ENCODE results near the gene SPATA46. TPM values are rescaled to one million over a fixed set of nuclear protein-coding genes. Genes with fewer than 3 reads are reported as not detected.
"Not testable (repeated sequence)": the region's sequence is repeated elsewhere in the genome, so short reads cannot be mapped to it uniquely, and the experiment has no call there.

The SPATA46 gene, protein sequence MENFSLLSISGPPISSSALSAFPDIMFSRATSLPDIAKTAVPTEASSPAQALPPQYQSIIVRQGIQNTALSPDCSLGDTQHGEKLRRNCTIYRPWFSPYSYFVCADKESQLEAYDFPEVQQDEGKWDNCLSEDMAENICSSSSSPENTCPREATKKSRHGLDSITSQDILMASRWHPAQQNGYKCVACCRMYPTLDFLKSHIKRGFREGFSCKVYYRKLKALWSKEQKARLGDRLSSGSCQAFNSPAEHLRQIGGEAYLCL
- total RNA-seq = not detected
- not detected for polyA plus RNA-seq

DNA sequence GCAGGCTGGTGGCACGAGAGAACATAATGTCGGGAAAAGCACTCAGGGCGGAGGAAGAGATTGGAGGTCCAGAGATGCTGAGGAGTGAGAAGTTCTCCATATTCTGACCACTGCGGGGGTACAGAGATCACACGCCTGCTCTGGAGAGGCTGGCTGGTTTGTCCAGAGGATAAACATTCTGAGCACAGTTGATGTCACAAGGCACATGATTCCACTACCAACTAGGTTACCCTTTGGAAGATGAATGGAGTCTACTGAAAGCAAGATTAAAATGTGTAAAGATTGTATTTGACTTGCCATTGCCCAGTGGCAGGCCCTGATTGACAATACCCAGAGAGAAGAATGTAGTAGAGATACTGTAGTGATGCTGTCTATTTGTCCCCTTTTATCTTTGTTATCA, at the start of gene SPATA46:
SPATA46 (minus strand) TSS at position 164 of the 400 bp plus-strand sequence; CDS start at position 100, 64 bp downstream.
- no peak within 1 kb of the TSS for H3K4me3 ChIP-seq
- DNase-seq = peak; percentile 7

GRCh38 chr1:162422662-162423375, 46.2 kb upstream of the SPATA46 start:
- Histone ChIP-seq H3K27me3 (no peaks in the 10 kb centered on the region), H3K4me3 (no peak overlapping the region), H3K4me1 (no peaks in the 10 kb centered on the region), H3K36me3 (no peaks in the 10 kb centered on the region), H3K9me3 (no peaks in the 10 kb centered on the region), H3K27ac (no peak overlapping the region)
- TF ChIP-seq POLR2A (IDR thresholded peaks at IDR 0.05) (no peak), POLR2AphosphoS5 (IDR thresholded peaks at IDR 0.05) (no peak), EP300 (IDR thresholded peaks at IDR 0.05) (no peak)
- no peak for DNase-seq
- intact Hi-C loops (cut with DNase I) = no loop called here
- WGBS, 2 donors = 80 to 91% methylated on average over 10 of the region's 10 CpGs

More for the DNA sequence above, at the start of gene SPATA46:
- intact Hi-C loops (cut with DNase I) = no loop called here
- 96 to 98% methylated on average over 5 of the region's 5 CpGs for WGBS, 2 donors
- H3K9me3 ChIP-seq = no peaks in the 10 kb centered on the region
- H3K36me3 ChIP-seq = no peaks in the 10 kb centered on the region
- no peaks in the 10 kb centered on the region for H3K4me1 ChIP-seq
- H3K27ac ChIP-seq = no peak within 1 kb of the TSS
- H3K27me3 ChIP-seq = no peaks in the 10 kb centered on the region
- TF ChIP-seq EP300 (IDR thresholded peaks at IDR 0.05) (no peak), POLR2A (IDR thresholded peaks at IDR 0.05) (no peak), CTCF (IDR thresholded peaks at IDR 0.05) (no peak)

- 19 to 55% methylated on average over 5 of the region's 5 CpGs for WGBS, 2 donors
- Histone ChIP-seq H3K36me3 (no peaks in the 10 kb centered on the region), H3K4me1 (no peaks in the 10 kb centered on the region), H3K27me3 (no peaks in the 10 kb centered on the region), H3K9me3 (no peaks in the 10 kb centered on the region), H3K4me3 (no peak overlapping the region), H3K27ac (no peak overlapping the region)
- TF ChIP-seq CTCF (IDR thresholded peaks at IDR 0.05) (no peak), POLR2A (IDR thresholded peaks at IDR 0.05) (no peak), EP300 (IDR thresholded peaks at IDR 0.05) (no peak), POLR2AphosphoS5 (IDR thresholded peaks at IDR 0.05) (no peak)
- intact Hi-C loops (cut with DNase I) = no loop called here
- no peak for DNase-seq
Observed at GRCh38 chr1:162421258-162422164, 44.9 kb upstream of the SPATA46 start.

DNA sequence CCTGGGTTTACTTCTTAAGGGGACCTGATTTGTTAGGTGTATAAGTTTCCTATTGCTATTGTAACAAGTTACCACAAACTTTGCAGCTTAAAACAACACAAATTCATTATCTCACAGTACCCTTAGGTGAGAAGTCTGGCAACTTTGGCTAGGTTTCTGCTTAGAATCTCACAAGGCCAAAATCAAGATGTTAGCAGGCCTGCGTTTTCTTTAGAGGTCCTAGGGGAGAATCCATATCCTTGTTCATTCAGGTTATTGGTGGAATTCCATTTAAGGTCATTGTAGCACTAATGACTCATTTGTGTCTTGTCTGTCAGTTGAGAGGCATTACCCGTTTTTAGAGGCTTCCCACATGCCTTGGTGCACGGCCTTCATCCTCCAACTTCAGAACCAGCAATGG, 43.5 kb upstream of the SPATA46 start:
- no peaks in the 10 kb centered on the region for H3K36me3 ChIP-seq
- no peaks in the 10 kb centered on the region for H3K4me1 ChIP-seq
- DNase-seq = no peak
- TF ChIP-seq CTCF (IDR thresholded peaks at IDR 0.05) (no peak), POLR2AphosphoS5 (IDR thresholded peaks at IDR 0.05) (no peak), EP300 (IDR thresholded peaks at IDR 0.05) (no peak), POLR2A (IDR thresholded peaks at IDR 0.05) (no peak)
- H3K27me3 ChIP-seq = no peaks in the 10 kb centered on the region
- 77 to 87% methylated on average over 3 of the region's 3 CpGs for WGBS, 2 donors
- no peak overlapping the region for H3K4me3 ChIP-seq
- intact Hi-C loops (cut with DNase I) = no loop called here
- no peaks in the 10 kb centered on the region for H3K9me3 ChIP-seq
- no peak overlapping the region for H3K27ac ChIP-seq

- H3K36me3 ChIP-seq; H3K27me3 ChIP-seq; H3K4me1 ChIP-seq; DNase-seq; H3K9me3 ChIP-seq; intact Hi-C loops (cut with DNase I); H3K27ac ChIP-seq; H3K4me3 ChIP-seq: not testable (repeated sequence)
- 17 to 62% methylated on average over 9 of the region's 9 CpGs for WGBS, 2 donors
Observed at GRCh38 chr1:162419450-162419931, 42.8 kb upstream of the SPATA46 start.

DNA sequence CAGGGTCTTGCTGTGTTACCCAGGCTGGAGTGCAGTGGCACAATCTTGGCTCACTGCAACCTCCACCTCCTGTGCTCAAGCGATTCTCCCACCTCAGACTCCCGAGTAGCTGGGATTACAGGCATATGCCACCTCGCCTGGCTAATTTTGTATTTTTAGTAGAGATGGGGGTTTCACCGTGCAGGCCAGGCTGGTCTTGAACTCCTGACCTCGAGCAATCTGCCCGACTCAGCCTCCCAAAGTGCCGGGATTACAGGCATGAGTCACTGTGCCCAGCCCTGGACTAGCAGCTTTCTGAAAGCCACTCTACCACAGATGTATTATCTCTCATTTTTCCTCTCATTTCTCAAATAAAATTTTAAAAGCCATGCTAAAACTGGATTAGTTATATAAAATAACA, 41.9 kb upstream of the SPATA46 start:
- 55 to 78% methylated on average over 7 of the region's 7 CpGs for WGBS, 2 donors
- H3K27ac ChIP-seq; DNase-seq; H3K36me3 ChIP-seq; intact Hi-C loops (cut with DNase I); H3K27me3 ChIP-seq; H3K4me1 ChIP-seq; H3K9me3 ChIP-seq; H3K4me3 ChIP-seq: not testable (repeated sequence)
